Heart left ventricle (tissue), 13 donors: Measurements from ENCODE around the gene TNFSF11.
"Not testable (repeated sequence)": the region's sequence is repeated elsewhere in the genome, so short reads cannot be mapped to it uniquely, and the experiment has no call there.

Experiments used
- CTCF ChIP-seq, 12 donors: fragments of 200-600 bp; sonication (generic) in 4 of 12; IDR thresholded peaks; one replicate each; pipeline versions ENCODE4 v1.5.0 to v1.8.0; 2018 to 2022; ENCODE audit warnings: antibody characterized with exemption in 12 of 12, mild to moderate bottlenecking in 5 of 12
- POLR2A ChIP-seq, 2 donors: fragments of 450-650 bp; IDR thresholded peaks; one replicate each; pipeline ENCODE4 v1.6.1; 2017; ENCODE audit warnings: antibody characterized with exemption in 2 of 2, mild to moderate bottlenecking in 2 of 2, moderate library complexity in 2 of 2
- donor health status: ischemic (EF 13 %, LVEDD 7.1; RV severe dilation, severe dysfunction).
- donor health status: DM: no; HTN: yes; CAD: no.
- donor health status: DM: no; HTN: no; CAD: no.
- donor health status: ischemic (EF 25% LVEDD 6.9; RV normal size, moderate dysfunction).
- donor health status: ischemic (EF 25% LVEDD 5.7; RV mildly dilated, moderate dysfunction).
- donor health status: ischemic (EF 35%, LVEDD 5.7; RV mildly dilated, moderate dysfunction).
- donor health status: nonischemic (EF 11% LVEDD 7.7; RV severe dilation, severe dysfunction).
- donor health status: DM: yes; HTN: yes; CAD: no.
- donor health status: PGD.
- donor health status: ischemic (EF 29% LVEDD 5.4; RV normal size, mild dysfunction).
- donor health status: nonischemic (EF 23%, LVEDD 6.1; RV moderate dilation, normal function).

- TF ChIP-seq CTCF, POLR2A (IDR thresholded peaks at IDR 0.05): not testable (repeated sequence)
These were observed 13.6 kb upstream of the TNFSF11 start for GRCh38 chr13:42560320-42560719.
